Heart left ventricle (tissue), 13 donors: ENCODE results near the gene PIGS.

ENCODE experiments used
- POLR2A ChIP-seq, 2 donors: fragments of 450-650 bp; IDR thresholded peaks; one replicate each; pipeline ENCODE4 v1.6.1; 2017; ENCODE audit warnings: antibody characterized with exemption in 2 of 2, mild to moderate bottlenecking in 2 of 2, moderate library complexity in 2 of 2
- TF ChIP-seq, protein P1 (sequence below), 12 donors: fragments of 200-600 bp; sonication (generic) in 4 of 12; IDR thresholded peaks; one replicate each; pipeline versions ENCODE4 v1.5.0 to v1.8.0; 2018 to 2022; ENCODE audit warnings: antibody characterized with exemption in 12 of 12, mild to moderate bottlenecking in 5 of 12
- donor health status: ischemic (EF 13 %, LVEDD 7.1; RV severe dilation, severe dysfunction).
- donor health status: DM: no; HTN: yes; CAD: no.
- donor health status: DM: no; HTN: no; CAD: no.
- donor health status: ischemic (EF 25% LVEDD 6.9; RV normal size, moderate dysfunction).
- donor health status: ischemic (EF 25% LVEDD 5.7; RV mildly dilated, moderate dysfunction).
- donor health status: ischemic (EF 35%, LVEDD 5.7; RV mildly dilated, moderate dysfunction).
- donor health status: nonischemic (EF 11% LVEDD 7.7; RV severe dilation, severe dysfunction).
- donor health status: DM: yes; HTN: yes; CAD: no.
- donor health status: PGD.
- donor health status: ischemic (EF 29% LVEDD 5.4; RV normal size, mild dysfunction).
- donor health status: nonischemic (EF 23%, LVEDD 6.1; RV moderate dilation, normal function).

GRCh38 chr17:28577466-28577824 is 6.1 kb upstream of the PIGS start:
- TF ChIP-seq, protein P1, sequence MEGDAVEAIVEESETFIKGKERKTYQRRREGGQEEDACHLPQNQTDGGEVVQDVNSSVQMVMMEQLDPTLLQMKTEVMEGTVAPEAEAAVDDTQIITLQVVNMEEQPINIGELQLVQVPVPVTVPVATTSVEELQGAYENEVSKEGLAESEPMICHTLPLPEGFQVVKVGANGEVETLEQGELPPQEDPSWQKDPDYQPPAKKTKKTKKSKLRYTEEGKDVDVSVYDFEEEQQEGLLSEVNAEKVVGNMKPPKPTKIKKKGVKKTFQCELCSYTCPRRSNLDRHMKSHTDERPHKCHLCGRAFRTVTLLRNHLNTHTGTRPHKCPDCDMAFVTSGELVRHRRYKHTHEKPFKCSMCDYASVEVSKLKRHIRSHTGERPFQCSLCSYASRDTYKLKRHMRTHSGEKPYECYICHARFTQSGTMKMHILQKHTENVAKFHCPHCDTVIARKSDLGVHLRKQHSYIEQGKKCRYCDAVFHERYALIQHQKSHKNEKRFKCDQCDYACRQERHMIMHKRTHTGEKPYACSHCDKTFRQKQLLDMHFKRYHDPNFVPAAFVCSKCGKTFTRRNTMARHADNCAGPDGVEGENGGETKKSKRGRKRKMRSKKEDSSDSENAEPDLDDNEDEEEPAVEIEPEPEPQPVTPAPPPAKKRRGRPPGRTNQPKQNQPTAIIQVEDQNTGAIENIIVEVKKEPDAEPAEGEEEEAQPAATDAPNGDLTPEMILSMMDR (IDR thresholded peaks at IDR 0.05): no peak
- TF ChIP-seq POLR2A (IDR thresholded peaks at IDR 0.05): no peak
